ENCODE measurements around the gene GRK2.
"Not testable (repeated sequence)": the region's sequence is repeated elsewhere in the genome, so short reads cannot be mapped to it uniquely, and the experiment has no call there.

The GRK2 gene

GRCh38 chr11:67309661-67310061, 43.4 kb downstream of the GRK2 start:
- H3K4me3 ChIP-seq (ENCODE audit: low read length), result no peak overlapping the region
- no peak for TF ChIP-seq ZNF274 (IDR thresholded peaks at IDR 0.05; ENCODE audit: low read depth, low read length)

GRCh38 chr11:67310246-67311050, 44.2 kb downstream of the GRK2 start:
- TF ChIP-seq ZNF274 (IDR thresholded peaks at IDR 0.05; ENCODE audit: low read depth, low read length), result no peak

GRCh38 chr11:67311051-67311555, 44.8 kb downstream of the GRK2 start:
- TF ChIP-seq ZNF274 (IDR thresholded peaks at IDR 0.05; ENCODE audit: low read depth, low read length), result no peak

More at GRCh38 chr11:67310246-67311050, 44.2 kb downstream of the GRK2 start:
- H3K4me3 ChIP-seq (ENCODE audit: low read length), result no peak overlapping the region

GRCh38 chr11:67311556-67312082, 45.3 kb downstream of the GRK2 start:
- H3K4me3 ChIP-seq (ENCODE audit: low read length), result no peak overlapping the region
- no peak for TF ChIP-seq ZNF274 (IDR thresholded peaks at IDR 0.05; ENCODE audit: low read depth, low read length)

More at GRCh38 chr11:67311051-67311555, 44.8 kb downstream of the GRK2 start:
- no peak overlapping the region for H3K4me3 ChIP-seq (ENCODE audit: low read length)

- H3K4me3 ChIP-seq (ENCODE audit: low read length), result no peak overlapping the region
- no peak for TF ChIP-seq ZNF274 (IDR thresholded peaks at IDR 0.05; ENCODE audit: low read depth, low read length)
These were observed 46.1 kb downstream of the GRK2 start for GRCh38 chr11:67312187-67313021.

- no peak overlapping the region for H3K4me3 ChIP-seq (ENCODE audit: low read length)
- no peak for TF ChIP-seq ZNF274 (IDR thresholded peaks at IDR 0.05; ENCODE audit: low read depth, low read length)
These were observed 47.0 kb downstream of the GRK2 start for GRCh38 chr11:67313125-67313890.

- TF ChIP-seq ZNF274 (IDR thresholded peaks at IDR 0.05; ENCODE audit: low read depth, low read length), result no peak
- H3K4me3 ChIP-seq (ENCODE audit: low read length), result no peak overlapping the region
These were observed 47.9 kb downstream of the GRK2 start for GRCh38 chr11:67314218-67314617.

- H3K4me3 ChIP-seq (ENCODE audit: low read length), result no peak overlapping the region
- TF ChIP-seq ZNF274 (IDR thresholded peaks at IDR 0.05; ENCODE audit: low read depth, low read length), result no peak
These were observed 49.1 kb downstream of the GRK2 start for GRCh38 chr11:67315325-67315909.

GRCh38 chr11:67316882-67317204, 50.6 kb downstream of the GRK2 start:
- peak overlapping the region; percentile 84 for H3K4me3 ChIP-seq (ENCODE audit: low read length)
- no peak for TF ChIP-seq ZNF274 (IDR thresholded peaks at IDR 0.05; ENCODE audit: low read depth, low read length)

- peak overlapping the region; percentile 84 for H3K4me3 ChIP-seq (ENCODE audit: low read length)
- TF ChIP-seq ZNF274 (IDR thresholded peaks at IDR 0.05; ENCODE audit: low read depth, low read length), result no peak
These were observed 51.1 kb downstream of the GRK2 start for GRCh38 chr11:67317205-67317887.

- peak overlapping the region; percentile 84 for H3K4me3 ChIP-seq (ENCODE audit: low read length)
- TF ChIP-seq ZNF274 (IDR thresholded peaks at IDR 0.05; ENCODE audit: low read depth, low read length), result no peak
These were observed 51.7 kb downstream of the GRK2 start for GRCh38 chr11:67317888-67318555.

GRCh38 chr11:67318876-67319275, 52.6 kb downstream of the GRK2 start:
- not testable (repeated sequence) for H3K4me3 ChIP-seq (ENCODE audit: low read length)

- TF ChIP-seq ZNF274 (IDR thresholded peaks at IDR 0.05; ENCODE audit: low read depth, low read length), result no peak
These were observed 53.7 kb downstream of the GRK2 start for GRCh38 chr11:67320011-67320410.

More at GRCh38 chr11:67320011-67320410, 53.7 kb downstream of the GRK2 start:
- H3K4me3 ChIP-seq (ENCODE audit: low read length), result no peak overlapping the region

Measured in GM08714 (cell line).